ENCODE results near the gene PGD. TPM values are rescaled to one million over a fixed set of nuclear protein-coding genes. Genes with fewer than 3 reads are reported as not detected.
"Not testable (repeated sequence)": the region's sequence is repeated elsewhere in the genome, so short reads cannot be mapped to it uniquely, and the experiment has no call there.

PGD gene
- total RNA-seq, 3 donors from 2014 or later (not counting 1 experiment from before 2014, with no cell fraction given), result 35.8 to 113 (median 39.8) TPM

DNA sequence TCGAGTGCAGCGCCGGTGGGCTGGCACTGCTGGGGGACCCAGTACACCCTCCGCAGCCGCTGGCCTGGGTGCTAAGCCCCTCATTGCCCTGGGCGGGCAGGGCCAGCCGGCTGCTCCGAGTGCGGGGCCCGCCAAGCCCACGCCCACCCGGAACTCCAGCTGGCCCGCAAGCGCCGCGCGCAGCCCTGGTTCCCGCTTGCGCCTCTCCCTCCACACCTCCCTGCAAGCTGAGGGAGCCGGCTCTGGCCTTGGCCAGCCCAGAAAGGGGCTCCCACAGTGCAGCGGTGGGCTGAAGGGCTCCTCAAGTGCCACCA, 27.6 kb downstream of the PGD start:
- not testable (repeated sequence) for ATAC-seq; H3K27ac Mint-ChIP-seq; H3K9me3 ChIP-seq (ENCODE audit: control insufficient read depth, insufficient read depth, low read length); H3K9me3 Mint-ChIP-seq; H3K4me3 Mint-ChIP-seq; H3K27ac ChIP-seq (ENCODE audit: low read length); H3K27me3 ChIP-seq (ENCODE audit: control insufficient read depth, insufficient read depth, low read length); H3K27me3 Mint-ChIP-seq (ENCODE audit: low read depth in 2 of 2); H3K4me3 ChIP-seq (ENCODE audit: low read length); DNase-seq; H3K36me3 ChIP-seq (ENCODE audit: control insufficient read depth, insufficient read depth, low read length); H3K36me3 Mint-ChIP-seq
- peaks cover 17% of the 10 kb centered on the region in 2 donors for H3K4me1 Mint-ChIP-seq
- intact Hi-C loops (cut with micrococcal nuclease), result loop anchor here (10.0 kb wide), 1 partner anchor 932 kb away; no protein-coding TSS in a partner anchor
- peaks cover 17% of the 10 kb centered on the region for H3K4me1 ChIP-seq (ENCODE audit: control insufficient read depth, insufficient read depth, low read length)
- WGBS (ENCODE audit: insufficient coverage), result 96% methylated on average over 21 of the region's 21 CpGs

DNA sequence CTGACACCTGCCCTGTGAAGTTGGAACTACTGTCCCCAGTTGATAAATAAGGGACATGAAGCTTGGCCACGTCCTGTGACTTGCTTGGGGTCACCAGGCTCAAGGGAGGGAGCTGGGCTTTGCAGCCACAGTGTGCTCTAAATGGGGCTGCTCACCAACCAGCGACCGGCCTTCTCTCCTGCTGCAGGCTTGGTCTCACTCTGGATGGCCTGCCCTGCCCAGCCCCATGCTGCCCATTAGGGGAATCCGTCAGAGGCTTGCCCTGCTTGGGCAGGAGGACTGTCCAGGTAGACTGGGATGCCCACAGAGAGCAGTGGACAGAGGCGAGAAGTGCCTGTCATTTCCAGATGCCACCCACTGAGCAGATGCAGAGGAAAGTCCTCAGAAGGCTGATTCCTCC, 30.1 kb downstream of the PGD start:
- Histone ChIP-seq H3K27ac (ENCODE audit: low read length) (no peak overlapping the region), H3K4me1 (ENCODE audit: control insufficient read depth, insufficient read depth, low read length) (peaks cover 18% of the 10 kb centered on the region), H3K27me3 (ENCODE audit: control insufficient read depth, insufficient read depth, low read length) (no peaks in the 10 kb centered on the region), H3K36me3 (ENCODE audit: control insufficient read depth, insufficient read depth, low read length) (no peaks in the 10 kb centered on the region), H3K9me3 (ENCODE audit: control insufficient read depth, insufficient read depth, low read length) (no peaks in the 10 kb centered on the region), H3K4me3 (ENCODE audit: low read length) (no peak overlapping the region)
- intact Hi-C loops (cut with micrococcal nuclease), result loop anchor here (1.0 to 10.0 kb wide), 6 partner anchors 30 to 934 kb away; partner anchors contain the start of genes KIF1B and PGD
- TF ChIP-seq, protein P1, sequence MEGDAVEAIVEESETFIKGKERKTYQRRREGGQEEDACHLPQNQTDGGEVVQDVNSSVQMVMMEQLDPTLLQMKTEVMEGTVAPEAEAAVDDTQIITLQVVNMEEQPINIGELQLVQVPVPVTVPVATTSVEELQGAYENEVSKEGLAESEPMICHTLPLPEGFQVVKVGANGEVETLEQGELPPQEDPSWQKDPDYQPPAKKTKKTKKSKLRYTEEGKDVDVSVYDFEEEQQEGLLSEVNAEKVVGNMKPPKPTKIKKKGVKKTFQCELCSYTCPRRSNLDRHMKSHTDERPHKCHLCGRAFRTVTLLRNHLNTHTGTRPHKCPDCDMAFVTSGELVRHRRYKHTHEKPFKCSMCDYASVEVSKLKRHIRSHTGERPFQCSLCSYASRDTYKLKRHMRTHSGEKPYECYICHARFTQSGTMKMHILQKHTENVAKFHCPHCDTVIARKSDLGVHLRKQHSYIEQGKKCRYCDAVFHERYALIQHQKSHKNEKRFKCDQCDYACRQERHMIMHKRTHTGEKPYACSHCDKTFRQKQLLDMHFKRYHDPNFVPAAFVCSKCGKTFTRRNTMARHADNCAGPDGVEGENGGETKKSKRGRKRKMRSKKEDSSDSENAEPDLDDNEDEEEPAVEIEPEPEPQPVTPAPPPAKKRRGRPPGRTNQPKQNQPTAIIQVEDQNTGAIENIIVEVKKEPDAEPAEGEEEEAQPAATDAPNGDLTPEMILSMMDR (IDR thresholded peaks at IDR 0.05), result no peak
- Mint-ChIP-seq H3K4me3 (peak overlapping the region; percentile 28), H3K9me3 (no peaks in the 10 kb centered on the region), H3K4me1 (peaks cover 17% of the 10 kb centered on the region in 2 donors), H3K27ac (peak overlapping the region; percentile 89 to 97), H3K27me3 (ENCODE audit: low read depth in 2 of 2) (no peaks in the 10 kb centered on the region), H3K36me3 (no peaks in the 10 kb centered on the region)
- ATAC-seq (no peak), DNase-seq (peak in 1 of 2 donors; percentile 9)
- 90% methylated on average over 5 of the region's 5 CpGs for WGBS (ENCODE audit: insufficient coverage)

DNA sequence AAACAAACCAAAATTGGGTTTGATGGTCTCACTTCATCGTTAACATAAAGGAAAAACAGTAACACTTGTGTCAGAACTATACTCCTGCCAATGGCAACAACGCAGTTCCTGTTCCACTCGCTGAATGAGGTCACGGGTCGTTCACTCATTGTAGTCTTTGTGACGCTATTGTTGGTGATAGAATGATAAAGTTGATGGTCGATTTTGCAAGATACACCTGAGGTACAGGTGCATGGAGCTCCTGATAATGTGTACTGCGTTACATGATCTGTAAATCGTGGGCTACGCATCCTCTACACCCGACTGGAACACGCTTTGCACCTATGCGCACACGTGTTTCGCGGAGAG, 31.0 kb downstream of the PGD start:
- intact Hi-C loops (cut with micrococcal nuclease), result loop anchor here (1.0 to 10.0 kb wide), 7 partner anchors 31 to 935 kb away; partner anchors contain the start of genes DFFA, PEX14 and PGD

GRCh38 chr1:10430216-10431069, 31.6 kb downstream of the PGD start, which contains the start of gene CENPS:
TSS of gene CENPS (plus strand) at chr1:10430433. CDS start at chr1:10430518, 85 bp downstream.
- H3K36me3 Mint-ChIP-seq, result no peaks in the 10 kb centered on the region
- DNase-seq (peak; percentile 90 to 95), ATAC-seq (peak; percentile 82 to 94 (median 86))
- Histone ChIP-seq H3K4me1 (ENCODE audit: control insufficient read depth, insufficient read depth, low read length) (peaks cover 18% of the 10 kb centered on the region), H3K36me3 (ENCODE audit: control insufficient read depth, insufficient read depth, low read length) (no peaks in the 10 kb centered on the region), H3K9me3 (ENCODE audit: control insufficient read depth, insufficient read depth, low read length) (no peaks in the 10 kb centered on the region), H3K4me3 (ENCODE audit: low read length) (peak within 1 kb of the TSS; percentile 84), H3K27ac (ENCODE audit: low read length) (peak within 1 kb of the TSS; percentile 85), H3K27me3 (ENCODE audit: control insufficient read depth, insufficient read depth, low read length) (no peaks in the 10 kb centered on the region)
- peaks cover 17% of the 10 kb centered on the region in 2 donors for H3K4me1 Mint-ChIP-seq
- H3K4me3 Mint-ChIP-seq, result peak within 1 kb of the TSS; percentile 92
- peak within 1 kb of the TSS; percentile 89 to 97 for H3K27ac Mint-ChIP-seq
- H3K27me3 Mint-ChIP-seq (ENCODE audit: low read depth in 2 of 2), result no peaks in the 10 kb centered on the region
- WGBS (ENCODE audit: insufficient coverage), result under 1% methylated on average over 95 of the region's 95 CpGs
- TF ChIP-seq, protein P1 (IDR thresholded peaks at IDR 0.05), result peak; percentile 91
- intact Hi-C loops (cut with micrococcal nuclease), result loop anchor here (1.0 to 5.0 kb wide), 3 partner anchors 42 to 437 kb away; partner anchors contain the start of genes DFFA and PEX14
- no peaks in the 10 kb centered on the region for H3K9me3 Mint-ChIP-seq

More for the DNA sequence above, 31.0 kb downstream of the PGD start:
- Mint-ChIP-seq H3K27me3 (ENCODE audit: low read depth in 2 of 2) (no peaks in the 10 kb centered on the region), H3K4me1 (peaks cover 17% of the 10 kb centered on the region in 2 donors), H3K4me3 (peak overlapping the region; percentile 92), H3K36me3 (no peaks in the 10 kb centered on the region), H3K9me3 (no peaks in the 10 kb centered on the region), H3K27ac (peak overlapping the region; percentile 89 to 97)
- Histone ChIP-seq H3K27me3 (ENCODE audit: control insufficient read depth, insufficient read depth, low read length) (no peaks in the 10 kb centered on the region), H3K27ac (ENCODE audit: low read length) (peak overlapping the region; percentile 85), H3K4me1 (ENCODE audit: control insufficient read depth, insufficient read depth, low read length) (peaks cover 18% of the 10 kb centered on the region), H3K4me3 (ENCODE audit: low read length) (peak overlapping the region; percentile 84), H3K36me3 (ENCODE audit: control insufficient read depth, insufficient read depth, low read length) (no peaks in the 10 kb centered on the region), H3K9me3 (ENCODE audit: control insufficient read depth, insufficient read depth, low read length) (no peaks in the 10 kb centered on the region)
- DNase-seq, result no peak
- no peak for ATAC-seq
- WGBS (ENCODE audit: insufficient coverage), result 30% methylated on average over 16 of the region's 16 CpGs
- TF ChIP-seq, protein P1 (IDR thresholded peaks at IDR 0.05), result no peak
